ENCODE data around the gene NR2F2.

The NR2F2 gene

GRCh38 chr15:96330450-96331143 is at the start of gene NR2F2:
Gene NR2F2, plus strand, starts transcription at chr15:96330700. Its CDS starts 1,406 bp downstream, at chr15:96332106.
- Histone ChIP-seq H3K27ac (peak within 1 kb of the TSS; percentile 99), H3K4me3 (peak within 1 kb of the TSS; percentile 94)
- DNase-seq (ENCODE audit: low spot score): peak; percentile 95
- no peak for TF ChIP-seq CTCF (IDR thresholded peaks at IDR 0.05)

DNA sequence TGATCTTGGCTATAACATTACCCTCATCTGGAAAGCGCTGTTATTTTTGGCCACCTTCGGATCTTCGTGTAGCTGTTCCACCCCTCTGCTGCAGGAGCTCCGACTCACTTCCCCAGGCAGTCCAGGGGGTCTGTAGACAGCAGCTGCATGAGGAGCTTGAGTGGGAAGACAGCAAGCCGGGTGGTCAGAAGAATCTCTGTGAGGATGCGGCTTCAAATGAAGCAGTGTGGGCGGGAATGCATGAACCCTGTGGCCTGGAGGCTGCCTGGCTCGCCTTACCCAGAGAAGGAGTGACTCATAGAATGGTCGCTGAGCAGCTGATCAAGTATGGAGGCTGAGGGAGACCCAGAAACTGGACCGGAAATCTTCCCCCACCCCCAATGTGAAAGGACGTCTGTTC is 45.2 kb upstream of the NR2F2 start:
- Histone ChIP-seq H3K27ac (no peak overlapping the region), H3K4me3 (no peak overlapping the region)
- DNase-seq (ENCODE audit: low spot score): no peak
- no peak for TF ChIP-seq CTCF (IDR thresholded peaks at IDR 0.05)

GRCh38 chr15:96285729-96286254 is 44.7 kb upstream of the NR2F2 start:
- TF ChIP-seq CTCF (IDR thresholded peaks at IDR 0.05): no peak
- no peak for DNase-seq (ENCODE audit: low spot score)
- Histone ChIP-seq H3K27ac (no peak overlapping the region), H3K4me3 (no peak overlapping the region)

- H3K27ac ChIP-seq: no peak overlapping the region
- no peak for DNase-seq (ENCODE audit: low spot score)
- TF ChIP-seq CTCF (IDR thresholded peaks at IDR 0.05): no peak
- no peak overlapping the region for H3K4me3 ChIP-seq
Observed at GRCh38 chr15:96290679-96291078, 39.8 kb upstream of the NR2F2 start.

GRCh38 chr15:96292635-96293034 is 37.9 kb upstream of the NR2F2 start:
- no peak overlapping the region for H3K27ac ChIP-seq
- no peak for TF ChIP-seq CTCF (IDR thresholded peaks at IDR 0.05)
- DNase-seq (ENCODE audit: low spot score): no peak
- H3K4me3 ChIP-seq: no peak overlapping the region

DNA sequence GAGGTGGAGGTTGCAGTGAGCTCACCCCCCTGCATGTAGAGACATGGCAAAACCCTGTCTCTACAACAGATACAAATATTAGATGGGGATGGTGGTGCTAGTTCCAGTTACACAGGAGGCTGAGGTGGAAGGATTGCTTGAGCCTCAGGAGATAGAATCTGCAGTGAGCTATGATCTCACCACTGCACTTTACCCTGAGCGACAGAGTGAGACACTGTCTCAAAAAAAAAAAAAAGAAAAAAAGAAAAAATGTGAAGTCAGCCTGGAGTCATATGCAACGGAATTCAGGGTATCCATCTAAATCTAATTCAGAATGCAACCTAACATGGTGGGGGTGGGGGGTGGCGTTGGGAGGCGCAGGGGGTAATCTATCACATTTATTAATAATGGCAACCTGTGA is 37.1 kb upstream of the NR2F2 start:
- H3K4me3 ChIP-seq: no peak overlapping the region
- DNase-seq (ENCODE audit: low spot score): no peak
- TF ChIP-seq CTCF (IDR thresholded peaks at IDR 0.05): no peak
- no peak overlapping the region for H3K27ac ChIP-seq

DNA sequence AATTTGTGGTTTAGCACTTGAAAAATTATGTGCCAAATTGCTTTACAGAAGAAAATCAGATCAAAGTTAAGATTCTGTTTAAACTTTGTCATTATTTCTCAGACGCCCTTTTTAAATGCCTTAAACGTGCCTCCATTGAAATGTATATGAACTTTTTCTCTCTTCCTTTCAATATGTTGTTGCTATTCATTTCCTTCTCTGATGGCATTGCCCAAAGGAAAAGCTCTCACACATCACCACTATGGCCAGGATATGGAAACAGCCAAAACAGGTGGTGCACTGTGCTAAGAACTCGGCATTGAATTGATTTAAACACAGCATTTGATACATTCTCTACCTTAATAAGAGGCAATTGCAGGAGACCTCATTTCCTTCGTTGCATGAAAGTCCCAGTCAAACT is 35.7 kb upstream of the NR2F2 start:
- no peak for TF ChIP-seq CTCF (IDR thresholded peaks at IDR 0.05)
- DNase-seq (ENCODE audit: low spot score): no peak
- no peak overlapping the region for H3K27ac ChIP-seq
- no peak overlapping the region for H3K4me3 ChIP-seq

Measured in coronary artery (tissue), 2 donors.